Measurements from ENCODE around the gene CDH16. TPM values are rescaled to one million over a fixed set of nuclear protein-coding genes. Genes with fewer than 3 reads are reported as not detected.

Gene CDH16
- total RNA-seq, 1 experiment from 2014 or later: not detected

DNA sequence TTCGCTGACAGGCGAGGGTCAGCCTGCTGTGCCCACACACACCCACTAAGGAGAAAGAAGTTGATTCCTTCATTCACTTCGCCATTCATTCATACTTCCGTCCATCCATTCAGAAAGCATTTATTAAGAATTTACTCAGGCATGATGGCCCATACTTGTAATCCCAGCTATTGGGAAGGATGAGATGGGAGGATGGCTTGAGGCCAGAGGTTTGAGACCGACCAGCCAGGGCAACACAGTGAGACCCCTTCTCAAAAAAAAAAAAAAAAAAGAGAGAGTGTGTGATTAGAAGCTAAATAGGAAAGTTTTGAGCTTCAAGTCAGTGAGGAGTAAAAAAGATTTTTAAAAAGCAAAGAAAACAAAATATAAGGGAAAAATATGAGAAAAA is 25.4 kb upstream of the CDH16 start:
- peaks cover 17% of the 10 kb centered on the region for H3K27me3 Mint-ChIP-seq (ENCODE audit: unreplicated experiment)
- no TSS peak for BruUV-seq (replicated peaks)
- no peak for TF ChIP-seq CTCF (IDR thresholded peaks at IDR 0.05; ENCODE audit: unreplicated experiment)
- H3K4me1 Mint-ChIP-seq (ENCODE audit: low read depth, unreplicated experiment): peaks cover 20% of the 10 kb centered on the region
- no peaks in the 10 kb centered on the region for H3K9me3 Mint-ChIP-seq (ENCODE audit: low read depth, unreplicated experiment)
- no peak for DNase-seq
- no peak overlapping the region for H3K4me3 Mint-ChIP-seq (ENCODE audit: low read depth, unreplicated experiment)
- no peak overlapping the region for H3K27ac Mint-ChIP-seq (ENCODE audit: unreplicated experiment)
- intact Hi-C loops (cut with micrococcal nuclease; ENCODE audit: unreplicated experiment): no loop called here
- peaks cover 44% of the 10 kb centered on the region for H3K36me3 Mint-ChIP-seq (ENCODE audit: insufficient read depth, unreplicated experiment)
- CTCF ChIA-PET: interaction anchor here (0.6 to 1.2 kb wide), 2 partner anchors 70 to 71 kb away, joined by 5 to 8 read pairs; no protein-coding TSS in a partner anchor

GRCh38 chr16:66943426-66944053 is 24.9 kb upstream of the CDH16 start:
- CTCF ChIA-PET: interaction anchor here (0.6 kb wide), 1 partner anchor 69 kb away, joined by 8 read pairs; no protein-coding TSS in a partner anchor
- DNase-seq: no peak
- Mint-ChIP-seq H3K36me3 (ENCODE audit: insufficient read depth, unreplicated experiment) (peaks cover 39% of the 10 kb centered on the region), H3K9me3 (ENCODE audit: low read depth, unreplicated experiment) (no peaks in the 10 kb centered on the region), H3K4me1 (ENCODE audit: low read depth, unreplicated experiment) (peaks cover 18% of the 10 kb centered on the region), H3K27me3 (ENCODE audit: unreplicated experiment) (peaks cover 12% of the 10 kb centered on the region), H3K4me3 (ENCODE audit: low read depth, unreplicated experiment) (no peak overlapping the region), H3K27ac (ENCODE audit: unreplicated experiment) (no peak overlapping the region)
- BruUV-seq (replicated peaks): no TSS peak
- no peak for TF ChIP-seq CTCF (IDR thresholded peaks at IDR 0.05; ENCODE audit: unreplicated experiment)
- intact Hi-C loops (cut with micrococcal nuclease; ENCODE audit: unreplicated experiment): no loop called here

GRCh38 chr16:66942981-66943380 is 24.3 kb upstream of the CDH16 start:
- Mint-ChIP-seq H3K27ac (ENCODE audit: unreplicated experiment) (no peak overlapping the region), H3K4me3 (ENCODE audit: low read depth, unreplicated experiment) (no peak overlapping the region), H3K27me3 (ENCODE audit: unreplicated experiment) (peaks cover 6% of the 10 kb centered on the region), H3K4me1 (ENCODE audit: low read depth, unreplicated experiment) (peaks cover 12% of the 10 kb centered on the region), H3K9me3 (ENCODE audit: low read depth, unreplicated experiment) (no peaks in the 10 kb centered on the region), H3K36me3 (ENCODE audit: insufficient read depth, unreplicated experiment) (peaks cover 33% of the 10 kb centered on the region)
- BruUV-seq (replicated peaks): no TSS peak
- no peak for DNase-seq
- CTCF ChIA-PET: no interaction called here
- TF ChIP-seq CTCF (IDR thresholded peaks at IDR 0.05; ENCODE audit: unreplicated experiment): no peak
- intact Hi-C loops (cut with micrococcal nuclease; ENCODE audit: unreplicated experiment): no loop called here

- no TSS peak for BruUV-seq (replicated peaks)
- CTCF ChIA-PET: no interaction called here
- DNase-seq: no peak
- no peak for TF ChIP-seq CTCF (IDR thresholded peaks at IDR 0.05; ENCODE audit: unreplicated experiment)
- no peak overlapping the region for H3K27ac Mint-ChIP-seq (ENCODE audit: unreplicated experiment)
- H3K4me3 Mint-ChIP-seq (ENCODE audit: low read depth, unreplicated experiment): no peak overlapping the region
- H3K27me3 Mint-ChIP-seq (ENCODE audit: unreplicated experiment): no peaks in the 10 kb centered on the region
- intact Hi-C loops (cut with micrococcal nuclease; ENCODE audit: unreplicated experiment): no loop called here
- peaks cover 31% of the 10 kb centered on the region for H3K36me3 Mint-ChIP-seq (ENCODE audit: insufficient read depth, unreplicated experiment)
- peaks cover 17% of the 10 kb centered on the region for H3K4me1 Mint-ChIP-seq (ENCODE audit: low read depth, unreplicated experiment)
- H3K9me3 Mint-ChIP-seq (ENCODE audit: low read depth, unreplicated experiment): no peaks in the 10 kb centered on the region
Observed at GRCh38 chr16:66940236-66940635, 21.6 kb upstream of the CDH16 start.

All from Calu3 (cell line).